ENCODE results near the gene MS4A12. TPM values are rescaled to one million over a fixed set of nuclear protein-coding genes. Genes with fewer than 3 reads are reported as not detected.

Gene MS4A12
- polyA plus RNA-seq, 1 donor (not counting 4 experiments of a cell fraction or from before 2014, with no cell fraction given), result not detected

DNA sequence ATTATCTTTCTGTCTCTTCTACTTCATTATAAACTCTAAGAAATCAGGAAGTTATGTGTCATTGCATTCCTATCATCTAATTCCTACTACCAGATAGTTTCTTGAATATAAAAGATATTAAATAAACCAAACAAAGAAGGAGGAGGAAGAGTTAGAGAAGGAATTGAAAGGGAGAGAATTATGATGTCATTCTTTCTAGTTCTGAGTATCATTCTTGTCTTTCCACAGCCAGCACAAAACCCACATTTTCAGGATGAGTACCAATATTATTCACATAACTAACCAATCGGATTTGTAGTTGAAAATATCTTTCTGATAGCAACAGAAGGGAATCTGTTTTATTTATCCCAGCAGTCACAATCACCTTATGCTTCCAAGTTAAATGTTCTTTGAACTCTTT lies 35.9 kb downstream of the MS4A12 start:
- FAIRE-seq, result no peak
- no peaks in the 10 kb centered on the region for H3K9me1 ChIP-seq (ENCODE audit: control insufficient read depth, extremely low read depth, insufficient read depth, low read length)
- no peaks in the 10 kb centered on the region for H3K27me3 ChIP-seq (ENCODE audit: control insufficient read depth, extremely low read depth, insufficient read depth, low read length)
- no peak overlapping the region for H2AFZ ChIP-seq (ENCODE audit: control insufficient read depth, low read length)
- H4K20me1 ChIP-seq (ENCODE audit: control insufficient read depth, extremely low read depth, insufficient read depth, low read length), result no peaks in the 10 kb centered on the region
- no peaks in the 10 kb centered on the region for H3K36me3 ChIP-seq (ENCODE audit: control insufficient read depth in 2 of 2, extremely low read depth in 1 of 2, insufficient read depth in 2 of 2, low read length in 2 of 2)
- dilution Hi-C loops (cut with MboI; ENCODE audit: extremely low pct_ligation_motif_present, low sequenced_read_pairs), result no loop called here
- no peaks in the 10 kb centered on the region for H3K4me1 ChIP-seq (ENCODE audit: control insufficient read depth, extremely low read depth, insufficient read depth, low read length)
- H3K4me3 ChIP-seq (ENCODE audit: control insufficient read depth in 2 of 3, extremely low read depth in 1 of 3, insufficient read depth in 2 of 3, low read depth in 1 of 3, low read length in 3 of 3), result no peak overlapping the region
- DNase-seq (ENCODE audit: low read depth, low spot score), result no peak
- no peak overlapping the region for H3K9ac ChIP-seq (ENCODE audit: control insufficient read depth, extremely low read depth, insufficient read depth, low read length)
- no peaks in the 10 kb centered on the region for H3K9me3 ChIP-seq (ENCODE audit: control insufficient read depth, low read depth, low read length)
- H3K4me2 ChIP-seq (ENCODE audit: control insufficient read depth, extremely low read depth, insufficient read depth, low read depth, low read length), result no peak overlapping the region
- TF ChIP-seq EZH2 (IDR thresholded peaks at IDR 0.05; ENCODE audit: low read length) (no peak), CTCF (optimal IDR thresholded peaks at IDR 0.05 in 1 of 3, IDR thresholded peaks at IDR 0.05 in 1 of 3, conservative IDR thresholded peaks at IDR 0.05 in 1 of 3; ENCODE audit: extremely low read depth in 1 of 3, insufficient read depth in 2 of 3, low read length in 3 of 3) (no peak)
- no peaks in the 10 kb centered on the region for H3K79me2 ChIP-seq (ENCODE audit: control insufficient read depth, insufficient read depth, low read length)
- H3K27ac ChIP-seq (ENCODE audit: control insufficient read depth, insufficient read depth, low read length), result no peak overlapping the region

GRCh38 chr11:60528934-60529333 lies 36.4 kb downstream of the MS4A12 start:
- Histone ChIP-seq H3K9me1 (ENCODE audit: control insufficient read depth, extremely low read depth, insufficient read depth, low read length) (no peaks in the 10 kb centered on the region), H3K36me3 (ENCODE audit: control insufficient read depth in 2 of 2, extremely low read depth in 1 of 2, insufficient read depth in 2 of 2, low read length in 2 of 2) (no peaks in the 10 kb centered on the region), H3K4me2 (ENCODE audit: control insufficient read depth, extremely low read depth, insufficient read depth, low read depth, low read length) (no peak overlapping the region), H3K27me3 (ENCODE audit: control insufficient read depth, extremely low read depth, insufficient read depth, low read length) (no peaks in the 10 kb centered on the region), H3K4me1 (ENCODE audit: control insufficient read depth, extremely low read depth, insufficient read depth, low read length) (no peaks in the 10 kb centered on the region), H3K27ac (ENCODE audit: control insufficient read depth, insufficient read depth, low read length) (no peak overlapping the region), H4K20me1 (ENCODE audit: control insufficient read depth, extremely low read depth, insufficient read depth, low read length) (no peaks in the 10 kb centered on the region), H2AFZ (ENCODE audit: control insufficient read depth, low read length) (no peak overlapping the region), H3K79me2 (ENCODE audit: control insufficient read depth, insufficient read depth, low read length) (no peaks in the 10 kb centered on the region), H3K9ac (ENCODE audit: control insufficient read depth, extremely low read depth, insufficient read depth, low read length) (no peak overlapping the region), H3K4me3 (ENCODE audit: control insufficient read depth in 2 of 3, extremely low read depth in 1 of 3, insufficient read depth in 2 of 3, low read depth in 1 of 3, low read length in 3 of 3) (no peak overlapping the region), H3K9me3 (ENCODE audit: control insufficient read depth, low read depth, low read length) (no peaks in the 10 kb centered on the region)
- no peak for FAIRE-seq
- dilution Hi-C loops (cut with MboI; ENCODE audit: extremely low pct_ligation_motif_present, low sequenced_read_pairs), result no loop called here
- TF ChIP-seq CTCF (optimal IDR thresholded peaks at IDR 0.05 in 1 of 3, IDR thresholded peaks at IDR 0.05 in 1 of 3, conservative IDR thresholded peaks at IDR 0.05 in 1 of 3; ENCODE audit: extremely low read depth in 1 of 3, insufficient read depth in 2 of 3, low read length in 3 of 3), result no peak
- TF ChIP-seq EZH2 (IDR thresholded peaks at IDR 0.05; ENCODE audit: low read length), result no peak
- no peak for DNase-seq (ENCODE audit: low read depth, low spot score)

Measured in keratinocyte (primary cell).